ENCODE results near the gene GATB.

GRCh38 chr4:151810476-151810875 lies 49.7 kb upstream of the GATB start:
- TF ChIP-seq POLR2AphosphoS5 (IDR thresholded peaks at IDR 0.05; ENCODE audit: borderline replicate concordance, low read depth, low read length), result no peak
- no peak for TF ChIP-seq EZH2 (IDR thresholded peaks at IDR 0.05)
